ENCODE measurements around the gene GRIK4.
"Not testable (repeated sequence)": the region's sequence is repeated elsewhere in the genome, so short reads cannot be mapped to it uniquely, and the experiment has no call there.

GRIK4 gene

GRCh38 chr11:120606211-120607010 lies 94.9 kb downstream of the GRIK4 start:
- DNase-seq (ENCODE audit: low read depth): no peak

GRCh38 chr11:120608061-120608460 lies 96.5 kb downstream of the GRIK4 start:
- DNase-seq (ENCODE audit: low read depth): no peak

GRCh38 chr11:120608760-120609211 lies 97.2 kb downstream of the GRIK4 start:
- no peak for DNase-seq (ENCODE audit: low read depth)

GRCh38 chr11:120610111-120610510 lies 98.6 kb downstream of the GRIK4 start:
- no peak for DNase-seq (ENCODE audit: low read depth)

- no peak for DNase-seq (ENCODE audit: low read depth)
These were observed 100.0 kb downstream of the GRIK4 start for GRCh38 chr11:120611581-120611980.

- no peak for DNase-seq (ENCODE audit: low read depth)
These were observed 101.1 kb downstream of the GRIK4 start for GRCh38 chr11:120612513-120613263.

- DNase-seq (ENCODE audit: low read depth): no peak
These were observed 102.0 kb downstream of the GRIK4 start for GRCh38 chr11:120613264-120614226.

- DNase-seq (ENCODE audit: low read depth): no peak
These were observed 103.8 kb downstream of the GRIK4 start for GRCh38 chr11:120615391-120615790.

GRCh38 chr11:120618399-120618798 lies 106.9 kb downstream of the GRIK4 start:
- no peak for DNase-seq (ENCODE audit: low read depth)

- DNase-seq (ENCODE audit: low read depth): no peak
These were observed 110.8 kb downstream of the GRIK4 start for GRCh38 chr11:120622189-120622875.

GRCh38 chr11:120624992-120625391 lies 113.4 kb downstream of the GRIK4 start:
- not testable (repeated sequence) for DNase-seq (ENCODE audit: low read depth)

- no peak for DNase-seq (ENCODE audit: low read depth)
These were observed 114.0 kb downstream of the GRIK4 start for GRCh38 chr11:120625565-120625964.

GRCh38 chr11:120626791-120627190 lies 115.2 kb downstream of the GRIK4 start:
- DNase-seq (ENCODE audit: low read depth): no peak

- no peak for DNase-seq (ENCODE audit: low read depth)
These were observed 116.0 kb downstream of the GRIK4 start for GRCh38 chr11:120627327-120628163.

GRCh38 chr11:120629407-120630080 lies 118.0 kb downstream of the GRIK4 start:
- no peak for DNase-seq (ENCODE audit: low read depth)

GRCh38 chr11:120630122-120630521 lies 118.6 kb downstream of the GRIK4 start:
- DNase-seq (ENCODE audit: low read depth): no peak

GRCh38 chr11:120632579-120632978 lies 121.0 kb downstream of the GRIK4 start:
- no peak for DNase-seq (ENCODE audit: low read depth)

- no peak for DNase-seq (ENCODE audit: low read depth)
These were observed 122.3 kb downstream of the GRIK4 start for GRCh38 chr11:120633616-120634393.

- DNase-seq (ENCODE audit: low read depth): no peak
These were observed 123.2 kb downstream of the GRIK4 start for GRCh38 chr11:120634706-120635105.

Data from stimulated activated CD8-positive, alpha-beta memory T cell treated with anti-CD3 and anti-CD28 coated beads, Interleukin-15, amount 100 ng/mL, for 1 hour (primary cell).